ENCODE measurements around the gene TEX30.

GRCh38 chr13:102774214-102774568 lies 605 bp upstream of the TEX30 start:
- TF ChIP-seq, protein P1, sequence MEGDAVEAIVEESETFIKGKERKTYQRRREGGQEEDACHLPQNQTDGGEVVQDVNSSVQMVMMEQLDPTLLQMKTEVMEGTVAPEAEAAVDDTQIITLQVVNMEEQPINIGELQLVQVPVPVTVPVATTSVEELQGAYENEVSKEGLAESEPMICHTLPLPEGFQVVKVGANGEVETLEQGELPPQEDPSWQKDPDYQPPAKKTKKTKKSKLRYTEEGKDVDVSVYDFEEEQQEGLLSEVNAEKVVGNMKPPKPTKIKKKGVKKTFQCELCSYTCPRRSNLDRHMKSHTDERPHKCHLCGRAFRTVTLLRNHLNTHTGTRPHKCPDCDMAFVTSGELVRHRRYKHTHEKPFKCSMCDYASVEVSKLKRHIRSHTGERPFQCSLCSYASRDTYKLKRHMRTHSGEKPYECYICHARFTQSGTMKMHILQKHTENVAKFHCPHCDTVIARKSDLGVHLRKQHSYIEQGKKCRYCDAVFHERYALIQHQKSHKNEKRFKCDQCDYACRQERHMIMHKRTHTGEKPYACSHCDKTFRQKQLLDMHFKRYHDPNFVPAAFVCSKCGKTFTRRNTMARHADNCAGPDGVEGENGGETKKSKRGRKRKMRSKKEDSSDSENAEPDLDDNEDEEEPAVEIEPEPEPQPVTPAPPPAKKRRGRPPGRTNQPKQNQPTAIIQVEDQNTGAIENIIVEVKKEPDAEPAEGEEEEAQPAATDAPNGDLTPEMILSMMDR (IDR thresholded peaks at IDR 0.05; ENCODE audit: low read length), result no peak
- TF ChIP-seq EZH2 (optimal IDR thresholded peaks at IDR 0.05; ENCODE audit: low read depth, low read length), result no peak

Measured in MM.1S (cell line).